ENCODE data around the gene OR9A2. TPM values are rescaled to one million over a fixed set of nuclear protein-coding genes. Genes with fewer than 3 reads are reported as not detected.

OR9A2 gene
- total RNA-seq, 2 donors from 2014 or later, result not detected

DNA sequence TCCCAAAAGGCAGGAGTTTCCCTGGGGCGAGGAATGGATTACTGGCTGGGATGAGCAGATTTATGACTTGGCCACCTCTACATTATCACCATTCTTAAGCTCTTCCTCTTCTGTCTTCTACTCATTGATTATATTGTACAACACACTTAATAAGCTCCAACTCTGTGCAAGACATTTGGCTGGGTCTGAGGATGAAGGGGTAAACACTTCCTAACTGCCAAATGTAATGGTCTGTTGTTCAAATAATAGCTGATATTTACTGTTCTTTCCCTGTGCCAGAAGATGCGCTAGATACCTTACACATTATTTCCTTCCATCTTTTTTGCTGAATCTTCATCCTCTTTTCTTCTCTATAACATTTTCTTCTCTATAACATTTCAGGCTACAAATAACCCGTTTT, 36.8 kb upstream of the OR9A2 start:
- Histone ChIP-seq H3K27ac (no peak overlapping the region), H3K27me3 (no peaks in the 10 kb centered on the region), H3K4me3 (no peak overlapping the region), H3K4me1 (no peaks in the 10 kb centered on the region), H3K36me3 (replicated peaks in 1 of 2; ENCODE audit: insufficient read depth in 1 of 2, low read depth in 2 of 2) (no peaks in the 10 kb centered on the region), H3K9me3 (no peaks in the 10 kb centered on the region)
- 51 to 72% methylated on average over 3 of the region's 3 CpGs for WGBS, 2 donors
- no peak for DNase-seq
- TF ChIP-seq POLR2A (IDR thresholded peaks at IDR 0.05) (no peak), CTCF (IDR thresholded peaks at IDR 0.05) (no peak)
- ATAC-seq, result no peak
- intact Hi-C loops (cut with DNase I), result no loop called here

DNA sequence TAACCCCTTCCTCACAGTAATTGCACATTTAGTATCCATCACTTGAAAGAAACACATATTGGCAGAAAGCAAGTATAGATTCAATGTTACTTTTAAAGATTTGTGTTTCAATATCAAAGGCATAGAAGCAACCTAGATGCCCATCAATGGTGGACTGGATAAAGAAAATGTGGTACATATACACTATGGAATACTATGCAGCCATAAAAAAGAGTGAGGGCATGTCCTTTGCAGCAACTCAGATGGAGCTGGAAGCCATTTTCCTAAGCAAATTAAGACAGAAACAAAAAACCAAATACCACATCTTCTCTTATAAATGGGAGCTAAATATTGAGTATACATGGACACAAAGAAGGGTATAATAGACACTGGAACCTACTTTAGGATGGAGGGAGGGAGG, 28.8 kb upstream of the OR9A2 start:
- Histone ChIP-seq H3K9me3 (no peaks in the 10 kb centered on the region), H3K36me3 (replicated peaks in 1 of 2; ENCODE audit: insufficient read depth in 1 of 2, low read depth in 2 of 2) (no peaks in the 10 kb centered on the region), H3K4me1 (no peaks in the 10 kb centered on the region), H3K27me3 (no peaks in the 10 kb centered on the region), H3K27ac (no peak overlapping the region), H3K4me3 (no peak overlapping the region)
- no peak for ATAC-seq
- no peak for DNase-seq
- TF ChIP-seq CTCF (IDR thresholded peaks at IDR 0.05), result no peak
- TF ChIP-seq POLR2A (IDR thresholded peaks at IDR 0.05), result no peak
- intact Hi-C loops (cut with DNase I), result no loop called here

- Histone ChIP-seq H3K27me3 (no peaks in the 10 kb centered on the region), H3K9me3 (no peaks in the 10 kb centered on the region), H3K36me3 (replicated peaks in 1 of 2; ENCODE audit: insufficient read depth in 1 of 2, low read depth in 2 of 2) (no peaks in the 10 kb centered on the region), H3K4me3 (no peak overlapping the region), H3K27ac (no peak overlapping the region), H3K4me1 (no peaks in the 10 kb centered on the region)
- ATAC-seq (no peak), DNase-seq (no peak)
- TF ChIP-seq POLR2A (IDR thresholded peaks at IDR 0.05), result no peak
- TF ChIP-seq CTCF (IDR thresholded peaks at IDR 0.05), result no peak
- 47 to 53% methylated on average over 3 of the region's 3 CpGs for WGBS, 2 donors
- intact Hi-C loops (cut with DNase I), result no loop called here
These were observed 27.7 kb upstream of the OR9A2 start for GRCh38 chr7:143054621-143055020.

GRCh38 chr7:143052041-143052440, 25.1 kb upstream of the OR9A2 start, which contains the start of gene OR6V1:
Gene OR6V1, plus strand, starts transcription at chr7:143052341. Its CDS starts 0 bp downstream, at chr7:143052341.
- no peak for DNase-seq
- intact Hi-C loops (cut with DNase I), result no loop called here
- Histone ChIP-seq H3K27me3 (no peaks in the 10 kb centered on the region), H3K4me3 (no peak within 1 kb of the TSS), H3K9me3 (no peaks in the 10 kb centered on the region), H3K36me3 (replicated peaks in 1 of 2; ENCODE audit: insufficient read depth in 1 of 2, low read depth in 2 of 2) (no peaks in the 10 kb centered on the region), H3K4me1 (no peaks in the 10 kb centered on the region), H3K27ac (no peak within 1 kb of the TSS)
- TF ChIP-seq CTCF (IDR thresholded peaks at IDR 0.05) (no peak), POLR2A (IDR thresholded peaks at IDR 0.05) (no peak)
- WGBS, 2 donors, result 75 to 77% methylated on average over 4 of the region's 4 CpGs
- ATAC-seq, result no peak

DNA sequence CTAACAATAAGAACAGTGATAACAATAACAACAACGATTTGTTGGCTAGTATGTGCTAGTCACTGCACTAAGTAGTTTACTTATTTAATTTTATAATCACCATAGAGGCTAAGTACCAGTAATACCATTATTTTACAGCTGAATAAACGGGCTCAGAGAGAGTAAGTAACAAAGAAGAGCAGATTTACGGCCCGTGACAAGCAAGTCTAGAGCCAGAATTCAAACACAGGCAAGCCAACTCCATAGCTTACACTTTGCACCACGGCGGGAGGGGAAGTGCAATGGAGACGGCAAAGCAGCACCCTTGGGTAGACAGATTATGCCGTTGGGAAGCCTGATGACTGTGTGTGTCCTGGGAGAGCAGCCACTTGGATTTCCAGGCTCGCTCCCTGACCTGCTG, 24.0 kb upstream of the OR9A2 start:
- intact Hi-C loops (cut with DNase I), result no loop called here
- TF ChIP-seq CTCF (IDR thresholded peaks at IDR 0.05) (no peak), POLR2A (IDR thresholded peaks at IDR 0.05) (no peak)
- WGBS, 2 donors, result 59 to 70% methylated on average over 9 of the region's 9 CpGs

More for the DNA sequence above, 24.0 kb upstream of the OR9A2 start:
- Histone ChIP-seq H3K36me3 (replicated peaks in 1 of 2; ENCODE audit: insufficient read depth in 1 of 2, low read depth in 2 of 2) (no peaks in the 10 kb centered on the region), H3K27me3 (no peaks in the 10 kb centered on the region), H3K27ac (no peak overlapping the region), H3K9me3 (no peaks in the 10 kb centered on the region), H3K4me3 (no peak overlapping the region), H3K4me1 (no peaks in the 10 kb centered on the region)
- DNase-seq (no peak), ATAC-seq (no peak)

Measured in body of pancreas (tissue), 4 donors.